Left cardiac atrium (tissue), 4 donors: ENCODE results near the gene ARPC4. TPM values are rescaled to one million over a fixed set of nuclear protein-coding genes. Genes with fewer than 3 reads are reported as not detected.
"Not testable (repeated sequence)": the region's sequence is repeated elsewhere in the genome, so short reads cannot be mapped to it uniquely, and the experiment has no call there.

Experiments used
- ATAC-seq, 2 donors: fragments of 200-7000 bp; cut with Tn5 transposase; one replicate each; pipeline ENCODE4 v1.9.1; 2020; ENCODE audit warnings: mild to moderate bottlenecking in 2 of 2, moderate library complexity in 2 of 2
- DNase-seq: peaks from one replicate; pipeline ENCODE4 v3.0.0-alpha.2; 2020
- intact Hi-C, 2 donors: fragments of 100-400 bp; cut with DNase I; formaldehyde crosslinking; loops; one replicate each; pipeline versions ENCODE4 v1.14.1 to v1.15.1; 2022 to 2023
- total RNA-seq, 2 donors: library from RNA; stranded (reverse); fragmentation: NEBNext Ultra II Directional; extraction: Animal tissue kit (Norgen Biotek cat#: 25700); gene quantifications; one replicate each; pipeline ENCODE4 v1.2.1, GENCODE V29; 2021
- donor health status: DM: no; HTN: yes; CAD: no.
- donor health status: DM: no; HTN: yes; CAD: no; lungs with severe emphysema.
- donor health status: DM: yes; HTN: yes; CAD: no.
- donor health status: Dilated cardiomyopathy.

The ARPC4 gene
- total RNA-seq, 2 donors from 2014 or later = 80.8 to 96.2 TPM

GRCh38 chr3:9768141-9768775, 24.6 kb upstream of the ARPC4 start:
- no peak for ATAC-seq
- intact Hi-C loops = no loop called here

GRCh38 chr3:9769012-9769411, 23.9 kb upstream of the ARPC4 start:
- DNase-seq = no peak
- intact Hi-C loops = no loop called here
- no peak for ATAC-seq

More at GRCh38 chr3:9768141-9768775, 24.6 kb upstream of the ARPC4 start:
- DNase-seq = no peak

GRCh38 chr3:9769426-9770275, 23.2 kb upstream of the ARPC4 start, which contains the start of gene CAMK1:
Gene CAMK1, minus strand, starts transcription at chr3:9769947. Its CDS starts 2,198 bp downstream, at chr3:9767749.
- DNase-seq (peak; percentile 88), ATAC-seq (peak; percentile 95)
- intact Hi-C loops = no loop called here

- ATAC-seq (peak; percentile 34 to 75), DNase-seq (peak; percentile 91)
- intact Hi-C loops = no loop called here
Observed at GRCh38 chr3:9770276-9770812, 22.5 kb upstream of the ARPC4 start.

GRCh38 chr3:9771007-9771406, 21.9 kb upstream of the ARPC4 start:
- intact Hi-C loops, ATAC-seq, DNase-seq: not testable (repeated sequence)

- no peak for DNase-seq
- intact Hi-C loops = no loop called here
Observed at GRCh38 chr3:9776896-9777693, 15.8 kb upstream of the ARPC4 start.

GRCh38 chr3:9777694-9778021, 15.2 kb upstream of the ARPC4 start:
- ATAC-seq (no peak), DNase-seq (no peak)
- intact Hi-C loops = no loop called here

More at GRCh38 chr3:9776896-9777693, 15.8 kb upstream of the ARPC4 start:
- no peak for ATAC-seq

GRCh38 chr3:9778143-9779074, 14.5 kb upstream of the ARPC4 start:
- DNase-seq (no peak), ATAC-seq (peak in 1 of 2 donors; percentile 52)
- intact Hi-C loops = no loop called here

GRCh38 chr3:9779075-9779593, 13.7 kb upstream of the ARPC4 start:
- intact Hi-C loops = no loop called here
- peak in 1 of 2 donors; percentile 12 for ATAC-seq
- DNase-seq = peak; percentile 3

- peak; percentile 45 to 70 for ATAC-seq
- DNase-seq = peak; percentile 24
- intact Hi-C loops = no loop called here
Observed at GRCh38 chr3:9779721-9780457, 13.0 kb upstream of the ARPC4 start.

- intact Hi-C loops = no loop called here
- DNase-seq = peak; percentile 18
- ATAC-seq = no peak
Observed at GRCh38 chr3:9780458-9780812, 12.4 kb upstream of the ARPC4 start.

- DNase-seq = no peak
Observed at GRCh38 chr3:9780910-9781309, 12.0 kb upstream of the ARPC4 start.

GRCh38 chr3:9781551-9781950, 11.3 kb upstream of the ARPC4 start:
- no peak for ATAC-seq
- DNase-seq = no peak
- intact Hi-C loops = no loop called here

More at GRCh38 chr3:9780910-9781309, 12.0 kb upstream of the ARPC4 start:
- intact Hi-C loops = no loop called here
- ATAC-seq = no peak

- intact Hi-C loops = no loop called here
- DNase-seq (no peak), ATAC-seq (no peak)
Observed at GRCh38 chr3:9781978-9782603, 10.8 kb upstream of the ARPC4 start.

- DNase-seq = no peak
- ATAC-seq = no peak
- intact Hi-C loops = no loop called here
Observed at GRCh38 chr3:9782770-9783169, 10.1 kb upstream of the ARPC4 start.

GRCh38 chr3:9783954-9784353, 8.9 kb upstream of the ARPC4 start:
- no peak for ATAC-seq
- no peak for DNase-seq
- intact Hi-C loops = no loop called here

GRCh38 chr3:9784965-9785364, 7.9 kb upstream of the ARPC4 start:
- no peak for ATAC-seq
- intact Hi-C loops = no loop called here
- no peak for DNase-seq
